GM06990 (cell line): ENCODE data around the gene EDDM13.
"Not testable (repeated sequence)": the region's sequence is repeated elsewhere in the genome, so short reads cannot be mapped to it uniquely, and the experiment has no call there.

Source experiments
- DNase-seq: peaks from one replicate; pipeline ENCODE4 v3.0.0-alpha.2; 2011; ENCODE audit not compliant: insufficient read length; ENCODE audit errors: extremely low read depth
- H3K27me3 ChIP-seq: replicated peaks from 2 replicates; pipeline ENCODE4 v1.6.0; 2011; ENCODE audit warnings: low read length; ENCODE audit not compliant: control insufficient read depth, insufficient read depth
- H3K36me3 ChIP-seq: 2 replicates; pipeline ENCODE4 v1.5.1; 2011; ENCODE audit warnings: low read length; ENCODE audit not compliant: control insufficient read depth, insufficient read depth
- H3K4me3 ChIP-seq: replicated peaks from 2 replicates; pipeline ENCODE4 v1.5.1; 2011; ENCODE audit warnings: low read depth, mild to moderate bottlenecking, control low read depth, low read length
- CTCF ChIP-seq: IDR thresholded peaks from 2 replicates; pipeline ENCODE4 v1.5.1; 2011; ENCODE audit warnings: low read length, control low read depth, mild to moderate bottlenecking, inconsistent platforms; ENCODE audit not compliant: insufficient read depth, poor library complexity, severe bottlenecking

The EDDM13 gene

GRCh38 chr19:56252699-56253422 is 19.7 kb upstream of the EDDM13 start:
- no peak overlapping the region for H3K4me3 ChIP-seq
- peak; percentile 88 for TF ChIP-seq CTCF
- H3K27me3 ChIP-seq, result no peaks in the 10 kb centered on the region
- no peaks in the 10 kb centered on the region for H3K36me3 ChIP-seq
- peak; percentile 27 for DNase-seq

DNA sequence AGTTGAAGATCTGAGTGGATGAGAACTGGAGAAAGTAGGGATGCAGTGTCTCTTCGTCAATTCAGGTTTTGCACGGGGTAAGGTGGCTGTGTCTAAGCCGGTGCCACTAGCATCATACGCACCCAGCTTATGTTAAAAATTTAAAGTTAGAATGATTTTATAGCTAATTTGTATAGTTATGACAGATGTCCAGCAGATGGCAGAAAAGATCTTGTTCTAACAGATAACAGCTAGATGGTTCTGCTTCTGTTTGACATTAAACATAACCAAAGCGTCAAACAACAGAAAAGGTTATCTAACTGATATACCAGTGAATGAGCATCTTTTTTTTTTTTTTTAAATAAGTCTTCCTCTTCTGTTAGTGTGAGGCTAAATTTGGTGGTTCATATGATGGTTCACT is 18.8 kb upstream of the EDDM13 start:
- no peaks in the 10 kb centered on the region for H3K36me3 ChIP-seq
- H3K27me3 ChIP-seq, result no peaks in the 10 kb centered on the region
- DNase-seq, result peak; percentile 13
- TF ChIP-seq CTCF, result no peak
- no peak overlapping the region for H3K4me3 ChIP-seq

- DNase-seq, result no peak
- Histone ChIP-seq H3K4me3 (no peak overlapping the region), H3K36me3 (no peaks in the 10 kb centered on the region), H3K27me3 (no peaks in the 10 kb centered on the region)
- no peak for TF ChIP-seq CTCF
Observed at GRCh38 chr19:56258272-56258671, 14.3 kb upstream of the EDDM13 start.

DNA sequence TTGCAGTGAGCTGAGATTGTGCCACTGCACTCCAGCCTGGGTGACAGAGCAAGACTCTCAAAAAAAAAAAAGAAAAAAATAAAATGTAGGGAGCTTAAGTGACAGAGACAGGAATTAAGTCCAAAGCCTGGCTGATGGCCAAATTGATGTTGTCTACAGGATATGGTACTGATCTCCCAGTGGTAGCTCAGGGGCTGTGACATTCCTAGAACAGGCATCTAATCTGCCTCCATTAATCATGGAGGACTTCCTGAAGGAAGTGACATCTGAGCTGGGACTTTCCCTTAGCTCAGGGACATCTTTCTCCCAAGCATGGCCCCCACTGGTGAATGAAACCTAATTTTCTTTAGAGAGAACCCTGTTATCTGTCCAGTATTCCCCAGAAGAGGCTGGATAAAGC is 11.4 kb upstream of the EDDM13 start:
- Histone ChIP-seq H3K36me3 (no peaks in the 10 kb centered on the region), H3K27me3 (no peaks in the 10 kb centered on the region), H3K4me3 (no peak overlapping the region)
- no peak for DNase-seq
- no peak for TF ChIP-seq CTCF

- not testable (repeated sequence) for H3K27me3 ChIP-seq, H3K4me3 ChIP-seq, DNase-seq, H3K36me3 ChIP-seq
Observed at GRCh38 chr19:56261932-56262331, 10.6 kb upstream of the EDDM13 start.

DNA sequence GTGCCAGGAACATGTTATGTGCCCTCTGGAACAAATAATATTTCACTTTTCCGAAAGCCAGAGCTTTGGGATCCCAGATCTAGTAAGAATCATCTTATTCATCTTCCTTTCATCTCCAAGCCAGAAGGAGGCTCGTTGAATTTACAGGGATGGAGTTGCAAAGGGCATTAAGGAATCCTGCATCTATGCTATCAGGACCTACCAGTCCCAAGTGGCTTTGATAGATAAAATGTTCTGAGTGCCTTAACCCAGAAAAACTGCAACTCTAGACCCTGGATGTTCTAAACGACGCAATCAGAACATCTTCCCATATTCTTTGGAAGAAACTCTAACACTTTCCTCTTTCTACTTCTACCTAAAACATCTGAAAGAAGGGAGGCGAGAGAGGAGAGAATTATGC is 9.2 kb upstream of the EDDM13 start:
- Histone ChIP-seq H3K4me3 (no peak overlapping the region), H3K36me3 (no peaks in the 10 kb centered on the region), H3K27me3 (no peaks in the 10 kb centered on the region)
- no peak for DNase-seq
- TF ChIP-seq CTCF, result no peak
